Astrocyte (in vitro differentiated cells and primary cell): ENCODE measurements around the gene MCTP1. TPM values are rescaled to one million over a fixed set of nuclear protein-coding genes. Genes with fewer than 3 reads are reported as not detected.

Experiments
- DNase-seq: peaks from one replicate; pipeline ENCODE4 v3.0.0-alpha.2; 2010; ENCODE audit warnings: low read depth
- FAIRE-seq: peaks from 2 replicates; lab custom pipeline; 2011; peaks lifted over from hg19 to GRCh38; lab: Jason Lieb, UNC
- H2AFZ ChIP-seq: 2 replicates; pipeline ENCODE4 v1.6.0; 2012; ENCODE audit warnings: low read depth, low read length, inconsistent platforms
- H3K27ac ChIP-seq: 2 replicates; pipeline ENCODE4 v1.5.1; 2011; ENCODE audit warnings: low read depth, low read length, inconsistent platforms
- H3K27me3 ChIP-seq: 2 replicates; pipeline ENCODE4 v1.6.0; 2011; ENCODE audit warnings: low read length, inconsistent platforms; ENCODE audit not compliant: insufficient read depth
- H3K36me3 ChIP-seq: 2 replicates; pipeline ENCODE4 v1.5.1; 2011; ENCODE audit warnings: low read length, inconsistent platforms; ENCODE audit not compliant: insufficient read depth
- H3K4me1 ChIP-seq: 2 replicates; pipeline ENCODE4 v1.5.1; 2011; ENCODE audit warnings: low read length, inconsistent platforms; ENCODE audit not compliant: insufficient read depth
- H3K4me2 ChIP-seq: 2 replicates; pipeline ENCODE4 v1.6.0; 2012; ENCODE audit warnings: low read length, inconsistent platforms
- H3K4me3 ChIP-seq: 2 replicates; pipeline ENCODE4 v1.5.1; 2011; ENCODE audit warnings: low read depth, mild to moderate bottlenecking, low read length, inconsistent platforms; ENCODE audit not compliant: insufficient read depth
- H3K79me2 ChIP-seq: 2 replicates; pipeline ENCODE4 v1.6.0; 2012; ENCODE audit warnings: mild to moderate bottlenecking, low read length, inconsistent platforms; ENCODE audit not compliant: insufficient read depth
- H3K9ac ChIP-seq: 2 replicates; pipeline ENCODE4 v1.6.0; 2012; ENCODE audit warnings: mild to moderate bottlenecking, low read length, inconsistent platforms
- H3K9me3 ChIP-seq: 2 replicates; pipeline ENCODE4 v1.5.1; 2012; ENCODE audit warnings: low read depth, mild to moderate bottlenecking, low read length, inconsistent platforms; ENCODE audit not compliant: insufficient read depth
- H4K20me1 ChIP-seq: 2 replicates; pipeline ENCODE4 v1.6.0; 2012; ENCODE audit warnings: low read length, inconsistent platforms; ENCODE audit not compliant: insufficient read depth
- H3K27ac Mint-ChIP-seq: one replicate; pipeline ENCODE4 v1.8.0; 2021; ENCODE audit warnings: mild to moderate bottlenecking, mixed read lengths; ENCODE audit not compliant: unreplicated experiment
- H3K27me3 Mint-ChIP-seq: one replicate; pipeline ENCODE4 v1.8.0; 2021; ENCODE audit warnings: low read depth, mixed read lengths; ENCODE audit not compliant: unreplicated experiment
- H3K36me3 Mint-ChIP-seq: one replicate; pipeline ENCODE4 v1.8.0; 2021; ENCODE audit warnings: low read depth, mixed read lengths; ENCODE audit not compliant: unreplicated experiment
- H3K4me1 Mint-ChIP-seq: one replicate; pipeline ENCODE4 v1.8.0; 2021; ENCODE audit warnings: low read depth, mixed read lengths; ENCODE audit not compliant: unreplicated experiment
- H3K4me3 Mint-ChIP-seq: one replicate; pipeline ENCODE4 v1.8.0; 2021; ENCODE audit warnings: mild to moderate bottlenecking, moderate library complexity, mixed read lengths; ENCODE audit not compliant: unreplicated experiment
- H3K9me3 Mint-ChIP-seq: one replicate; pipeline ENCODE4 v1.8.0; 2021; ENCODE audit warnings: mild to moderate bottlenecking, mixed read lengths; ENCODE audit not compliant: unreplicated experiment
- CTCF ChIP-seq: IDR thresholded peaks from 2 replicates; pipeline ENCODE4 v1.5.1; 2011; ENCODE audit warnings: low read depth, mild to moderate bottlenecking, inconsistent platforms, low read length, moderate library complexity; ENCODE audit not compliant: insufficient read depth
- EZH2 ChIP-seq: IDR thresholded peaks from 2 replicates; pipeline ENCODE4 v1.6.1; 2012; ENCODE audit warnings: mild to moderate bottlenecking, low read length, inconsistent platforms; ENCODE audit not compliant: insufficient read depth
- total RNA-seq: library from RNA; stranded (reverse); gene quantifications from 2 replicates; pipeline ENCODE4 v1.2.1, GENCODE V29; 2021

MCTP1 gene
- total RNA-seq, 1 donor from 2014 or later, result 40.6 TPM

DNA sequence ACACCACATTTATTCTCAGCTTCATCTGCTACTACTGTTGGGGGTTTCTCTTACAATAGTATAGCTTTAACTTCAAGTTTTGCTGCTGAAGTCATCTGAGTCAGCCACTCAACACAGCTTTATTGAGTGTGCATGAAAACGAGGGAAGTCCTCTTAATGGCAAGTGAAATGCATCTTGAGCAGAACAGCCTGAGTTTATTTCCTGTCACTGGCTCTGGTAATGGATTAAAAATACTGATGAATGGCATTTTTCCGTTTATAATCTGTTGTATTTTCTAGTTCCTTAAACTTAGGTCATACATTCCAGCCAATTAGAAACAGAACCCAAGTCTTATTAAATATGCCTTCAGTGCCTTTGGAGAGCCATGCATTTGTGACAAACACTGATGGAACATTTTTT, 427.8 kb downstream of the MCTP1 start:
- H2AFZ ChIP-seq, result no peak overlapping the region
- H3K79me2 ChIP-seq, result no peaks in the 10 kb centered on the region
- no peaks in the 10 kb centered on the region for H3K36me3 ChIP-seq
- no peak overlapping the region for H3K4me2 ChIP-seq
- Mint-ChIP-seq H3K9me3 (no peaks in the 10 kb centered on the region), H3K27ac (no peak overlapping the region), H3K4me1 (peaks cover 2% of the 10 kb centered on the region), H3K4me3 (no peak overlapping the region), H3K36me3 (peaks cover 2% of the 10 kb centered on the region), H3K27me3 (no peaks in the 10 kb centered on the region)
- no peaks in the 10 kb centered on the region for H3K27me3 ChIP-seq
- H3K4me1 ChIP-seq, result no peaks in the 10 kb centered on the region
- DNase-seq, result no peak
- no peak for FAIRE-seq
- no peaks in the 10 kb centered on the region for H4K20me1 ChIP-seq
- TF ChIP-seq EZH2, result no peak
- no peak for TF ChIP-seq CTCF
- H3K27ac ChIP-seq, result no peak overlapping the region
- no peaks in the 10 kb centered on the region for H3K9me3 ChIP-seq
- H3K9ac ChIP-seq, result no peak overlapping the region
- H3K4me3 ChIP-seq, result no peak overlapping the region

GRCh38 chr5:94856257-94856800, 428.6 kb downstream of the MCTP1 start:
- Mint-ChIP-seq H3K27me3 (no peaks in the 10 kb centered on the region), H3K4me1 (peaks cover 2% of the 10 kb centered on the region), H3K36me3 (no peaks in the 10 kb centered on the region), H3K27ac (no peak overlapping the region), H3K4me3 (no peak overlapping the region), H3K9me3 (no peaks in the 10 kb centered on the region)
- H3K9ac ChIP-seq, result no peak overlapping the region
- H3K27me3 ChIP-seq, result no peaks in the 10 kb centered on the region
- no peak overlapping the region for H3K4me3 ChIP-seq
- no peaks in the 10 kb centered on the region for H3K36me3 ChIP-seq
- DNase-seq (no peak), FAIRE-seq (no peak)
- H2AFZ ChIP-seq, result no peak overlapping the region
- H3K79me2 ChIP-seq, result no peaks in the 10 kb centered on the region
- H3K4me1 ChIP-seq, result no peaks in the 10 kb centered on the region
- no peak overlapping the region for H3K27ac ChIP-seq
- no peaks in the 10 kb centered on the region for H4K20me1 ChIP-seq
- no peaks in the 10 kb centered on the region for H3K9me3 ChIP-seq
- no peak for TF ChIP-seq EZH2
- TF ChIP-seq CTCF, result no peak
- no peak overlapping the region for H3K4me2 ChIP-seq

DNA sequence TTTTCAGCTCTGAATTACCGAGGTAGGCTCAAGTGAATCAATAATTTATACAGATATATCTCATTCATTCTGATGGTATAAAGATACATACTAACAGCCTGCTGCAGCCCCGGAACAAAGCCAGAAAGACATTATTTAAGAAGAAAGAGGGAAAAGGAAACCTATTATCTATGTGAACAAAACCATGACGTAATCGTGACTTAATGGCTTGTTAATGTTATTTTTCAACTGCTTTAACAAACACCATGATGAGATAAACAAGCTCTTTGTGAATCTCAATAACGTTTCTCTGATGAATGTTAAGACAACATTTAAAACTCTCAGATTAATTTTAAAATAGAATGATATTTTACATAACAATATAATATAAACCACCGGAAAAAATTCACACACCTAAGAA, 429.4 kb downstream of the MCTP1 start:
- H3K36me3 Mint-ChIP-seq, result no peaks in the 10 kb centered on the region
- H3K9ac ChIP-seq, result no peak overlapping the region
- no peak overlapping the region for H3K4me3 Mint-ChIP-seq
- H3K4me2 ChIP-seq, result no peak overlapping the region
- no peaks in the 10 kb centered on the region for H3K79me2 ChIP-seq
- DNase-seq, result no peak
- no peak overlapping the region for H3K4me3 ChIP-seq
- peaks cover 2% of the 10 kb centered on the region for H3K4me1 Mint-ChIP-seq
- H3K36me3 ChIP-seq, result no peaks in the 10 kb centered on the region
- no peaks in the 10 kb centered on the region for H4K20me1 ChIP-seq
- no peaks in the 10 kb centered on the region for H3K27me3 ChIP-seq
- no peak overlapping the region for H3K27ac ChIP-seq
- no peak for FAIRE-seq
- TF ChIP-seq CTCF (no peak), EZH2 (no peak)
- no peak overlapping the region for H3K27ac Mint-ChIP-seq
- no peak overlapping the region for H2AFZ ChIP-seq
- H3K9me3 Mint-ChIP-seq, result no peaks in the 10 kb centered on the region
- H3K27me3 Mint-ChIP-seq, result no peaks in the 10 kb centered on the region
- no peaks in the 10 kb centered on the region for H3K9me3 ChIP-seq
- no peaks in the 10 kb centered on the region for H3K4me1 ChIP-seq
